Measurements from ENCODE around the gene PNMA8C.

GRCh38 chr19:46402725-46403124, 26.0 kb downstream of the PNMA8C start:
- no peak for TF ChIP-seq PBX3 (IDR thresholded peaks at IDR 0.05)
- TF ChIP-seq SIN3A (IDR thresholded peaks at IDR 0.05; ENCODE audit: borderline replicate concordance, low read depth, low read length), result no peak
- no peak for TF ChIP-seq CTCF (IDR thresholded peaks at IDR 0.05)
- no peak for TF ChIP-seq REST (IDR thresholded peaks at IDR 0.05; ENCODE audit: low read depth, low read length)
- TF ChIP-seq EP300 (IDR thresholded peaks at IDR 0.05; ENCODE audit: borderline replicate concordance in 1 of 2, low read depth in 1 of 2, low read length in 1 of 2), result no peak
- no peak for TF ChIP-seq RXRA (IDR thresholded peaks at IDR 0.05; ENCODE audit: borderline replicate concordance, low read depth)
- no peak for TF ChIP-seq TAF1 (IDR thresholded peaks at IDR 0.05; ENCODE audit: borderline replicate concordance, low read depth, low read length)
- TF ChIP-seq FOSL2 (IDR thresholded peaks at IDR 0.05; ENCODE audit: borderline replicate concordance, low read depth), result no peak
- TF ChIP-seq POLR2AphosphoS5 (IDR thresholded peaks at IDR 0.05; ENCODE audit: low read depth, low read length), result no peak
- no peak for TF ChIP-seq RCOR1 (IDR thresholded peaks at IDR 0.05; ENCODE audit: low read length)
- TF ChIP-seq YY1 (IDR thresholded peaks at IDR 0.05; ENCODE audit: low read depth), result no peak
- TF ChIP-seq IRF3 (IDR thresholded peaks at IDR 0.05; ENCODE audit: low read depth, low read length), result no peak
- TF ChIP-seq RAD21 (IDR thresholded peaks at IDR 0.05; ENCODE audit: low read length), result no peak
- TF ChIP-seq USF2 (IDR thresholded peaks at IDR 0.05; ENCODE audit: borderline replicate concordance, low read depth, low read length), result no peak

All from SK-N-SH (cell line).